ENCODE measurements around the gene SIDT2.

SIDT2 gene

GRCh38 chr11:117189941-117190544 is 11.5 kb downstream of the SIDT2 start:
- no peak for DNase-seq

GRCh38 chr11:117191680-117192400 is 13.3 kb downstream of the SIDT2 start:
- DNase-seq: no peak

- no peak for DNase-seq
Measured at GRCh38 chr11:117192401-117192875, 13.9 kb downstream of the SIDT2 start.

GRCh38 chr11:117193130-117194020 is 14.8 kb downstream of the SIDT2 start:
- DNase-seq: no peak

GRCh38 chr11:117194267-117194666 is 15.7 kb downstream of the SIDT2 start:
- DNase-seq: no peak

- DNase-seq: no peak
Measured at GRCh38 chr11:117195258-117195657, 16.7 kb downstream of the SIDT2 start.

GRCh38 chr11:117195761-117196160 is 17.2 kb downstream of the SIDT2 start:
- no peak for DNase-seq

- no peak for DNase-seq
Measured at GRCh38 chr11:117197006-117197405, 18.5 kb downstream of the SIDT2 start.

GRCh38 chr11:117197516-117198456 is 19.2 kb downstream of the SIDT2 start:
- DNase-seq: no peak

- no peak for DNase-seq
Measured at GRCh38 chr11:117198613-117199012, 20.1 kb downstream of the SIDT2 start.

- no peak for DNase-seq
Measured at GRCh38 chr11:117199053-117199915, 20.7 kb downstream of the SIDT2 start, which contains the start of gene TAGLN. TAGLN (plus strand) TSS chr11:117199370; CDS start chr11:117203014, 3,644 bp downstream.

GRCh38 chr11:117199916-117200812 is 21.6 kb downstream of the SIDT2 start:
- DNase-seq: no peak

GRCh38 chr11:117200813-117201657 is 22.5 kb downstream of the SIDT2 start:
- no peak for DNase-seq

GRCh38 chr11:117201658-117202305 is 23.2 kb downstream of the SIDT2 start:
- no peak for DNase-seq

GRCh38 chr11:117202386-117203068 is 24.0 kb downstream of the SIDT2 start:
- DNase-seq: no peak

GRCh38 chr11:117203069-117203407 is 24.5 kb downstream of the SIDT2 start:
- DNase-seq: no peak

- DNase-seq: no peak
Measured at GRCh38 chr11:117204283-117205080, 25.9 kb downstream of the SIDT2 start.

All from NCI-H1092 (cell line).